Fibroblast of pulmonary artery (primary cell): Measurements from ENCODE around the gene ACOXL.
A peak's percentile ranks its signal among the peaks of the same experiment; 100 is the strongest.

ENCODE experiments used
- DNase-seq: peaks from one replicate; pipeline ENCODE4 v3.0.0-alpha.2; 2010; ENCODE audit warnings: low read depth
- H3K4me3 ChIP-seq: replicated peaks from 2 replicates; pipeline ENCODE4 v1.5.1; 2011; ENCODE audit warnings: low read depth, mild to moderate bottlenecking, control low read depth, low read length, moderate library complexity
- CTCF ChIP-seq: IDR thresholded peaks from 2 replicates; pipeline ENCODE4 v1.5.1; 2011; ENCODE audit warnings: mild to moderate bottlenecking, control low read depth, low read length, inconsistent platforms; ENCODE audit errors: missing control alignments

ACOXL gene

GRCh38 chr2:111160758-111161157 is 428.4 kb downstream of the ACOXL start:
- peak; percentile 88 for DNase-seq

GRCh38 chr2:111161971-111162370 is 429.6 kb downstream of the ACOXL start:
- TF ChIP-seq CTCF, result no peak
- H3K4me3 ChIP-seq, result no peak overlapping the region
- no peak for DNase-seq

More at GRCh38 chr2:111160758-111161157, 428.4 kb downstream of the ACOXL start:
- no peak overlapping the region for H3K4me3 ChIP-seq
- no peak for TF ChIP-seq CTCF

GRCh38 chr2:111162718-111163331 is 430.5 kb downstream of the ACOXL start:
- peak; percentile 22 for DNase-seq
- TF ChIP-seq CTCF, result no peak

GRCh38 chr2:111164078-111164477 is 431.7 kb downstream of the ACOXL start:
- no peak for TF ChIP-seq CTCF
- no peak overlapping the region for H3K4me3 ChIP-seq
- DNase-seq, result no peak

More at GRCh38 chr2:111162718-111163331, 430.5 kb downstream of the ACOXL start:
- H3K4me3 ChIP-seq, result no peak overlapping the region

- TF ChIP-seq CTCF, result no peak
- H3K4me3 ChIP-seq, result no peak overlapping the region
- DNase-seq, result no peak
These were observed 432.7 kb downstream of the ACOXL start for GRCh38 chr2:111165084-111165483.

GRCh38 chr2:111166115-111166514 is 433.7 kb downstream of the ACOXL start:
- no peak for DNase-seq
- no peak for TF ChIP-seq CTCF
- H3K4me3 ChIP-seq, result no peak overlapping the region
